Ascending aorta (tissue), 2 donors: ENCODE data around the gene ATG16L2. TPM values are rescaled to one million over a fixed set of nuclear protein-coding genes. Genes with fewer than 3 reads are reported as not detected.
"Not testable (repeated sequence)": the region's sequence is repeated elsewhere in the genome, so short reads cannot be mapped to it uniquely, and the experiment has no call there.

Source experiments
- DNase-seq, 2 donors: peaks; one replicate each; pipeline ENCODE4 v3.0.0-alpha.2; 2019; ENCODE audit warnings: low spot score in 2 of 2
- H3K27ac ChIP-seq, 2 donors: fragments of 200-600 bp; sonication (generic); one replicate each; pipeline ENCODE4 v1.5.1; 2016 to 2017; ENCODE audit warnings: mild to moderate bottlenecking in 1 of 2
- H3K27me3 ChIP-seq: fragments of 200-600 bp; sonication (generic); one replicate; pipeline ENCODE4 v1.5.1; 2017
- H3K36me3 ChIP-seq, 2 donors: fragments of 200-600 bp; sonication (generic); one replicate each; pipeline ENCODE4 v1.5.1; 2016
- H3K4me1 ChIP-seq, 2 donors: fragments of 200-600 bp; sonication (generic); one replicate each; pipeline ENCODE4 v1.5.1; 2016 to 2017; ENCODE audit warnings: mild to moderate bottlenecking in 1 of 2
- H3K4me3 ChIP-seq, 2 donors: fragments of 200-600 bp; sonication (generic); one replicate each; pipeline ENCODE4 v1.5.1; 2016 to 2017; ENCODE audit warnings: mild to moderate bottlenecking in 1 of 2
- H3K9me3 ChIP-seq, 2 donors: fragments of 200-600 bp; sonication (generic); one replicate each; pipeline ENCODE4 v1.5.1; 2016
- intact Hi-C: fragments of 100-400 bp; cut with DNase I; formaldehyde crosslinking; loops from one replicate; pipeline ENCODE4 v1.15.1; 2023
- total RNA-seq: library from RNA; depleted of rRNA; stranded (reverse); fragments of >200 nt; gene quantifications from one replicate; pipeline ENCODE4 v1.1.0, GENCODE V29; 2016
- TF ChIP-seq, protein P1 (sequence below), 3 experiments: fragments of 200-600 bp in 2 of 3; fragments of 450-650 bp in 1 of 3; sonication (generic) in 2 of 3; IDR thresholded peaks; one replicate each; pipeline ENCODE4 v1.5.1; 2016 to 2019; ENCODE audit warnings: antibody characterized with exemption in 3 of 3, mild to moderate bottlenecking in 1 of 3, moderate library complexity in 1 of 3

ATG16L2 gene
- total RNA-seq, 1 donor from 2014 or later, result 21.2 TPM

- Histone ChIP-seq H3K9me3 (no peaks in the 10 kb centered on the region), H3K4me3 (no peak overlapping the region), H3K36me3 (peaks cover 6% of the 10 kb centered on the region in 2 donors), H3K27ac (no peak overlapping the region), H3K4me1 (no peaks in the 10 kb centered on the region), H3K27me3 (no peaks in the 10 kb centered on the region)
- intact Hi-C loops, result no loop called here
- TF ChIP-seq, protein P1, sequence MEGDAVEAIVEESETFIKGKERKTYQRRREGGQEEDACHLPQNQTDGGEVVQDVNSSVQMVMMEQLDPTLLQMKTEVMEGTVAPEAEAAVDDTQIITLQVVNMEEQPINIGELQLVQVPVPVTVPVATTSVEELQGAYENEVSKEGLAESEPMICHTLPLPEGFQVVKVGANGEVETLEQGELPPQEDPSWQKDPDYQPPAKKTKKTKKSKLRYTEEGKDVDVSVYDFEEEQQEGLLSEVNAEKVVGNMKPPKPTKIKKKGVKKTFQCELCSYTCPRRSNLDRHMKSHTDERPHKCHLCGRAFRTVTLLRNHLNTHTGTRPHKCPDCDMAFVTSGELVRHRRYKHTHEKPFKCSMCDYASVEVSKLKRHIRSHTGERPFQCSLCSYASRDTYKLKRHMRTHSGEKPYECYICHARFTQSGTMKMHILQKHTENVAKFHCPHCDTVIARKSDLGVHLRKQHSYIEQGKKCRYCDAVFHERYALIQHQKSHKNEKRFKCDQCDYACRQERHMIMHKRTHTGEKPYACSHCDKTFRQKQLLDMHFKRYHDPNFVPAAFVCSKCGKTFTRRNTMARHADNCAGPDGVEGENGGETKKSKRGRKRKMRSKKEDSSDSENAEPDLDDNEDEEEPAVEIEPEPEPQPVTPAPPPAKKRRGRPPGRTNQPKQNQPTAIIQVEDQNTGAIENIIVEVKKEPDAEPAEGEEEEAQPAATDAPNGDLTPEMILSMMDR (IDR thresholded peaks at IDR 0.05), result no peak
- no peak for DNase-seq
Observed at GRCh38 chr11:72805216-72805615, 9.0 kb upstream of the ATG16L2 start.

DNA sequence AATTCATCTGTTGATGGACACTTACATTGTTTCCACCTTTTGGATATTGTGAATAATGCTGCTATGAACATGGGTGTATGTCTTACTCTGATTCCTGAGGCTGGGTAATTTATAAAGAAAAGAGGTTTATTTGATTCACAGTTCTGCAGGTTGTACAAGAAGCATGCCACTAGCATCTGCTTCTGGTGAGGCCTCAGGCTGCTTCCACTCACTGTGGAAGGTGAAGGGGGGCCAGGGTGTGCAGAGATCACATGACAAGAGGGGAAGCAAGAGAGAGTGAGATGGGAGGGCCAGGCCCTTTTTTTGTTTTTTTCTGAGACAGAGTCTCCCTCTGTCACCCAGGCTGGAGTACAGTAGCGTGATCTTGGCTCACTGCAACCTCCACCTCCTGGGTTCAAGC is 7.8 kb upstream of the ATG16L2 start:
- H3K9me3 ChIP-seq, H3K4me3 ChIP-seq, H3K27me3 ChIP-seq, H3K27ac ChIP-seq, DNase-seq, H3K4me1 ChIP-seq, intact Hi-C loops: not testable (repeated sequence)
- H3K36me3 ChIP-seq, result peaks cover 6 to 10% of the 10 kb centered on the region in 2 donors

- DNase-seq, result no peak
- TF ChIP-seq, protein P1 (IDR thresholded peaks at IDR 0.05), result no peak
- Histone ChIP-seq H3K36me3 (peaks cover 6 to 10% of the 10 kb centered on the region in 2 donors), H3K9me3 (no peaks in the 10 kb centered on the region), H3K27ac (peak overlapping the region in 1 of 2 donors; percentile 42), H3K4me1 (peaks cover 0 to 6% of the 10 kb centered on the region in 2 donors), H3K4me3 (no peak overlapping the region), H3K27me3 (no peaks in the 10 kb centered on the region)
- intact Hi-C loops, result no loop called here
Observed at GRCh38 chr11:72807021-72807693, 7.1 kb upstream of the ATG16L2 start.

- H3K36me3 ChIP-seq, result peaks cover 6 to 10% of the 10 kb centered on the region in 2 donors
- intact Hi-C loops, result no loop called here
- H3K27ac ChIP-seq, result peak overlapping the region in 1 of 2 donors; percentile 42
- no peaks in the 10 kb centered on the region for H3K9me3 ChIP-seq
- no peak overlapping the region for H3K4me3 ChIP-seq
- H3K4me1 ChIP-seq, result peaks cover 5 to 12% of the 10 kb centered on the region in 2 donors
- no peaks in the 10 kb centered on the region for H3K27me3 ChIP-seq
- no peak for DNase-seq
- TF ChIP-seq, protein P1 (IDR thresholded peaks at IDR 0.05), result no peak
Observed at GRCh38 chr11:72807792-72808191, 6.4 kb upstream of the ATG16L2 start.

- DNase-seq, result no peak
- Histone ChIP-seq H3K9me3 (no peaks in the 10 kb centered on the region), H3K27ac (no peak overlapping the region), H3K27me3 (no peaks in the 10 kb centered on the region), H3K4me1 (peaks cover 7 to 16% of the 10 kb centered on the region in 2 donors), H3K4me3 (no peak overlapping the region), H3K36me3 (peaks cover 6 to 10% of the 10 kb centered on the region in 2 donors)
- intact Hi-C loops, result no loop called here
- TF ChIP-seq, protein P1 (IDR thresholded peaks at IDR 0.05), result no peak
Observed at GRCh38 chr11:72808331-72808798, 5.8 kb upstream of the ATG16L2 start.

DNA sequence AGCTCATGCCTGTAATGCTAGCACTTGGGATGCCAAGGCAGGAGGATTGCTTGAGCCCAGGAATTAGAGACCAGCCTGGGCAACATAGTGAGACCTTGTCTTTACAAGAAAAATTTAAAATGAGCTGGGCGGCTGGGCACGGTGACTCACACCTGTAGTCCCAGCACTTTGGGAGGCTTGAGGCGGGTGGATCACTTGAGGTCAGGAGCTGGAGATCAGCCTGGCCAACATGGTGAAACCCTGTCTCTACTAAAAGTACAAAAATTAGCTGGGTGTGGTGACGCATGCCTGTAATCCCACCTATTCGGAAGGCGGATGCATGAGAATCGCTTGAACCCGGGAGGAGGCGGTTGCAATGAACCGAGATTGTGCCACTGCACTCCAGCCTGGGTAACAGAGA is 2.5 kb upstream of the ATG16L2 start:
- H3K4me1 ChIP-seq, result peaks cover 10 to 29% of the 10 kb centered on the region in 2 donors
- H3K27me3 ChIP-seq, H3K4me3 ChIP-seq, DNase-seq, intact Hi-C loops, H3K27ac ChIP-seq, H3K9me3 ChIP-seq: not testable (repeated sequence)
- H3K36me3 ChIP-seq, result peaks cover 6 to 10% of the 10 kb centered on the region in 2 donors
